Activated CD4-positive, alpha-beta memory T cell treated with anti-CD3 and anti-CD28 coated beads for 36 hours (primary cell): Measurements from ENCODE around the gene GAR1. TPM values are rescaled to one million over a fixed set of nuclear protein-coding genes. Genes with fewer than 3 reads are reported as not detected.

ENCODE experiments used
- CTCF ChIA-PET: fragments of 350-600 bp; sonication (Branson Sonifier 250); formaldehyde crosslinking; loops from one replicate; lab custom pipeline; 2021; ENCODE audit warnings: antibody characterized with exemption, inconsistent platforms; lab: Charles Lee
- POLR2A ChIA-PET: fragments of 350-600 bp; sonication (Branson Sonifier 250); formaldehyde crosslinking; loops from one replicate; lab custom pipeline; 2021; ENCODE audit warnings: antibody characterized with exemption; lab: Charles Lee
- DNase-seq: peaks from one replicate; pipeline ENCODE4 v3.0.0-alpha.2; 2020
- H3K27ac Mint-ChIP-seq: one replicate; pipeline ENCODE4 v1.8.0; 2021; ENCODE audit warnings: mixed read lengths
- H3K27me3 Mint-ChIP-seq: one replicate; pipeline ENCODE4 v1.8.0; 2021; ENCODE audit warnings: mixed read lengths
- H3K36me3 Mint-ChIP-seq: one replicate; pipeline ENCODE4 v1.8.0; 2021; ENCODE audit warnings: mixed read lengths
- H3K4me1 Mint-ChIP-seq: one replicate; pipeline ENCODE4 v1.8.0; 2021; ENCODE audit warnings: low read depth, mixed read lengths
- H3K4me3 Mint-ChIP-seq: one replicate; pipeline ENCODE4 v1.8.0; 2021; ENCODE audit warnings: mild to moderate bottlenecking, mixed read lengths
- H3K9me3 Mint-ChIP-seq: one replicate; pipeline ENCODE4 v1.8.0; 2021; ENCODE audit warnings: mixed read lengths
- intact Hi-C: fragments of 100-400 bp; cut with micrococcal nuclease; formaldehyde crosslinking; loops from one replicate; pipeline ENCODE4 v1.15.1; 2023
- total RNA-seq, 2 experiments: library from RNA; stranded (reverse); gene quantifications; one replicate each; pipeline ENCODE4 v1.2.3, GENCODE V29; 2021

GAR1 gene
- total RNA-seq, 2 experiments from 2014 or later: 30.5 to 32.8 TPM

- H3K27me3 Mint-ChIP-seq: no peaks in the 10 kb centered on the region
- no peak overlapping the region for H3K27ac Mint-ChIP-seq
- H3K4me3 Mint-ChIP-seq: no peak overlapping the region
- H3K9me3 Mint-ChIP-seq: no peaks in the 10 kb centered on the region
- no peak for DNase-seq
- intact Hi-C loops: no loop called here
- H3K4me1 Mint-ChIP-seq: peaks cover 13% of the 10 kb centered on the region
- peaks cover 3% of the 10 kb centered on the region for H3K36me3 Mint-ChIP-seq
- ChIA-PET POLR2A (no interaction called here), CTCF (no interaction called here)
These were observed 3.9 kb upstream of the GAR1 start for GRCh38 chr4:109811707-109812106.

GRCh38 chr4:109816082-109816442, 500 bp downstream of the GAR1 start:
- Mint-ChIP-seq H3K9me3 (no peaks in the 10 kb centered on the region), H3K27ac (peak overlapping the region; percentile 96), H3K36me3 (peaks cover 39% of the 10 kb centered on the region), H3K27me3 (no peaks in the 10 kb centered on the region), H3K4me1 (peaks cover 45% of the 10 kb centered on the region), H3K4me3 (peak overlapping the region; percentile 99)
- ChIA-PET POLR2A (no interaction called here), CTCF (interaction anchor here (1.6 to 2.3 kb wide), 3 partner anchors 11 to 383 kb away, joined by 4 to 7 read pairs (median 5); partner anchors contain the start of genes CASP6 and SEC24B)
- peak; percentile 69 for DNase-seq
- intact Hi-C loops: loop anchor here (2.0 to 5.0 kb wide), 3 partner anchors 481 to 844 kb away; no protein-coding TSS in a partner anchor

- H3K9me3 Mint-ChIP-seq: no peaks in the 10 kb centered on the region
- intact Hi-C loops: loop anchor here (1.0 to 5.0 kb wide), 5 partner anchors 130 to 845 kb away; no protein-coding TSS in a partner anchor
- peaks cover 46% of the 10 kb centered on the region for H3K36me3 Mint-ChIP-seq
- ChIA-PET CTCF (interaction anchor here (1.6 to 2.3 kb wide), 3 partner anchors 10 to 384 kb away, joined by 4 to 7 read pairs (median 5); partner anchors contain the start of genes CASP6 and SEC24B), POLR2A (interaction anchor here (1.0 kb wide), 1 partner anchor 131 kb away, joined by 3 read pairs; no protein-coding TSS in a partner anchor)
- peaks cover 50% of the 10 kb centered on the region for H3K4me1 Mint-ChIP-seq
- DNase-seq: no peak
- no peaks in the 10 kb centered on the region for H3K27me3 Mint-ChIP-seq
- peak overlapping the region; percentile 99 for H3K4me3 Mint-ChIP-seq
- peak overlapping the region; percentile 96 for H3K27ac Mint-ChIP-seq
These were observed 1.3 kb downstream of the GAR1 start for GRCh38 chr4:109816894-109817293.

GRCh38 chr4:109818268-109818667, 2.7 kb downstream of the GAR1 start:
- DNase-seq: no peak
- Mint-ChIP-seq H3K36me3 (peaks cover 57% of the 10 kb centered on the region), H3K27ac (no peak overlapping the region), H3K4me1 (peaks cover 54% of the 10 kb centered on the region), H3K9me3 (no peaks in the 10 kb centered on the region), H3K4me3 (no peak overlapping the region), H3K27me3 (no peaks in the 10 kb centered on the region)
- intact Hi-C loops: loop anchor here (5.0 kb wide), 2 partner anchors 479 to 846 kb away; no protein-coding TSS in a partner anchor
- ChIA-PET POLR2A (no interaction called here), CTCF (interaction anchor here (0.6 kb wide), 1 partner anchor 387 kb away, joined by 3 read pairs; no protein-coding TSS in a partner anchor)

GRCh38 chr4:109820563-109820962, 5.0 kb downstream of the GAR1 start:
- DNase-seq: no peak
- ChIA-PET CTCF (interaction anchor here (0.6 to 0.9 kb wide), 2 partner anchors 260 to 387 kb away, joined by 3 read pairs; partner anchors contain the start of genes MCUB and SEC24B), POLR2A (no interaction called here)
- no peaks in the 10 kb centered on the region for H3K9me3 Mint-ChIP-seq
- intact Hi-C loops: loop anchor here (10.0 kb wide), 1 partner anchor 154 kb away; no protein-coding TSS in a partner anchor
- H3K27ac Mint-ChIP-seq: peak overlapping the region; percentile 24
- H3K4me1 Mint-ChIP-seq: peaks cover 50% of the 10 kb centered on the region
- no peak overlapping the region for H3K4me3 Mint-ChIP-seq
- no peaks in the 10 kb centered on the region for H3K27me3 Mint-ChIP-seq
- peaks cover 67% of the 10 kb centered on the region for H3K36me3 Mint-ChIP-seq

- POLR2A ChIA-PET: no interaction called here
- H3K4me1 Mint-ChIP-seq: peaks cover 49% of the 10 kb centered on the region
- CTCF ChIA-PET: no interaction called here
- DNase-seq: peak; percentile 15
- H3K4me3 Mint-ChIP-seq: no peak overlapping the region
- peaks cover 65% of the 10 kb centered on the region for H3K36me3 Mint-ChIP-seq
- no peaks in the 10 kb centered on the region for H3K27me3 Mint-ChIP-seq
- H3K9me3 Mint-ChIP-seq: no peaks in the 10 kb centered on the region
- intact Hi-C loops: loop anchor here (1.0 to 10.0 kb wide), 2 partner anchors 126 to 154 kb away; no protein-coding TSS in a partner anchor
- H3K27ac Mint-ChIP-seq: peak overlapping the region; percentile 34
These were observed 5.6 kb downstream of the GAR1 start for GRCh38 chr4:109821185-109821584.

- Mint-ChIP-seq H3K4me3 (no peak overlapping the region), H3K9me3 (no peaks in the 10 kb centered on the region), H3K4me1 (peaks cover 6% of the 10 kb centered on the region), H3K27me3 (no peaks in the 10 kb centered on the region), H3K27ac (no peak overlapping the region), H3K36me3 (peaks cover 24% of the 10 kb centered on the region)
- ChIA-PET POLR2A (no interaction called here), CTCF (interaction anchor here (0.7 to 4.2 kb wide), 13 partner anchors 9 to 401 kb away, joined by 3 to 18 read pairs (median 5); partner anchors contain the start of genes GAR1, PLA2G12A and SEC24B)
- intact Hi-C loops: loop anchor here (10.0 kb wide), 1 partner anchor 148 kb away; no protein-coding TSS in a partner anchor
- no peak for DNase-seq
These were observed 11.2 kb downstream of the GAR1 start for GRCh38 chr4:109826719-109827118.

- ChIA-PET CTCF (interaction anchor here (0.7 to 4.2 kb wide), 8 partner anchors 8 to 394 kb away, joined by 3 to 18 read pairs (median 6); partner anchors contain the start of genes GAR1 and SEC24B), POLR2A (no interaction called here)
- Mint-ChIP-seq H3K9me3 (no peaks in the 10 kb centered on the region), H3K36me3 (peaks cover 16% of the 10 kb centered on the region), H3K4me3 (no peak within 1 kb of the TSS), H3K27ac (no peak within 1 kb of the TSS), H3K27me3 (no peaks in the 10 kb centered on the region), H3K4me1 (peaks cover 2% of the 10 kb centered on the region)
- no peak for DNase-seq
- intact Hi-C loops: loop anchor here (10.0 kb wide), 1 partner anchor 147 kb away; no protein-coding TSS in a partner anchor
These were observed 12.1 kb downstream of the GAR1 start, which contains the start of gene RRH for GRCh38 chr4:109827672-109828071. Gene RRH, plus strand, starts transcription at chr4:109827972. Its CDS starts 56 bp downstream, at chr4:109828028.

GRCh38 chr4:109833756-109834155, 18.2 kb downstream of the GAR1 start:
- no peak for DNase-seq
- peaks cover 5% of the 10 kb centered on the region for H3K36me3 Mint-ChIP-seq
- CTCF ChIA-PET: no interaction called here
- intact Hi-C loops: no loop called here
- POLR2A ChIA-PET: no interaction called here
- H3K27ac Mint-ChIP-seq: no peak overlapping the region
- no peaks in the 10 kb centered on the region for H3K4me1 Mint-ChIP-seq
- H3K27me3 Mint-ChIP-seq: no peaks in the 10 kb centered on the region
- H3K4me3 Mint-ChIP-seq: no peak overlapping the region
- H3K9me3 Mint-ChIP-seq: no peaks in the 10 kb centered on the region

GRCh38 chr4:109836985-109837384, 21.4 kb downstream of the GAR1 start:
- ChIA-PET CTCF (no interaction called here), POLR2A (no interaction called here)
- intact Hi-C loops: no loop called here
- no peak for DNase-seq
- H3K36me3 Mint-ChIP-seq: peaks cover 8% of the 10 kb centered on the region
- peaks cover 2% of the 10 kb centered on the region for H3K9me3 Mint-ChIP-seq
- no peaks in the 10 kb centered on the region for H3K4me1 Mint-ChIP-seq
- H3K27ac Mint-ChIP-seq: no peak overlapping the region
- no peaks in the 10 kb centered on the region for H3K27me3 Mint-ChIP-seq
- no peak overlapping the region for H3K4me3 Mint-ChIP-seq

- Mint-ChIP-seq H3K27ac (no peak overlapping the region), H3K4me1 (no peaks in the 10 kb centered on the region)
These were observed 31.0 kb downstream of the GAR1 start for GRCh38 chr4:109846395-109847098.

GRCh38 chr4:109847896-109848442, 32.4 kb downstream of the GAR1 start, which contains the start of gene LRIT3:
Gene LRIT3, plus strand, starts transcription at chr4:109848107. Its CDS starts 95 bp downstream, at chr4:109848202.
- Mint-ChIP-seq H3K27ac (no peak within 1 kb of the TSS), H3K4me3 (no peak within 1 kb of the TSS), H3K4me1 (no peaks in the 10 kb centered on the region), H3K36me3 (peaks cover 8% of the 10 kb centered on the region), H3K9me3 (no peaks in the 10 kb centered on the region), H3K27me3 (no peaks in the 10 kb centered on the region)
- intact Hi-C loops: no loop called here
- POLR2A ChIA-PET: no interaction called here
- DNase-seq: no peak
- CTCF ChIA-PET: no interaction called here

More at GRCh38 chr4:109846395-109847098, 31.0 kb downstream of the GAR1 start:
- ChIA-PET POLR2A (no interaction called here), CTCF (no interaction called here)
- intact Hi-C loops: no loop called here
- no peaks in the 10 kb centered on the region for H3K9me3 Mint-ChIP-seq
- DNase-seq: no peak
- no peaks in the 10 kb centered on the region for H3K27me3 Mint-ChIP-seq
- peaks cover 3% of the 10 kb centered on the region for H3K36me3 Mint-ChIP-seq
- H3K4me3 Mint-ChIP-seq: no peak overlapping the region
